IMR-90 (cell line): ENCODE results near the gene HIF1A. TPM values are rescaled to one million over a fixed set of nuclear protein-coding genes. Genes with fewer than 3 reads are reported as not detected.

Source experiments
- ATAC-seq: fragments of 200-7000 bp; cut with Tn5 transposase; 2 replicates; pipeline ENCODE4 v1.9.1; 2020; ENCODE audit warnings: low read depth, mild to moderate bottlenecking, moderate library complexity
- BruUV-seq: library from RNA; stranded (reverse); fragments of 400-500 nt; replicated peaks from 2 replicates; lab custom pipeline; 2021; lab: Mats Ljungman, UMichigan
- CTCF ChIA-PET: fragments of 300-600 bp; formaldehyde crosslinking; extraction: SDS; loops from one replicate; lab custom pipeline; 2021; ENCODE audit warnings: antibody characterized with exemption; lab: Yijun Ruan, JAX
- POLR2A ChIA-PET: fragments of 300-600 bp; sonication (Branson Sonifier 250); formaldehyde crosslinking; loops from one replicate; lab custom pipeline; 2022; ENCODE audit warnings: antibody characterized with exemption; ENCODE audit not compliant: unreplicated experiment; lab: Charles Lee
- DNase-seq: peaks from one replicate; pipeline ENCODE4 v3.0.0; 2013
- H2AFZ ChIP-seq: replicated peaks from 2 replicates; pipeline ENCODE3; 2013; ENCODE audit warnings: low read length, mild to moderate bottlenecking; ENCODE audit not compliant: poor library complexity
- H2AK5ac ChIP-seq: 2 replicates; pipeline ENCODE4 v1.6.1; 2013; ENCODE audit warnings: low read depth, low read length, inconsistent platforms
- H2AK9ac ChIP-seq: replicated peaks from 2 replicates; pipeline ENCODE3; 2013; ENCODE audit warnings: mild to moderate bottlenecking, low read depth, low read length, moderate library complexity; ENCODE audit not compliant: poor library complexity
- H2BK120ac ChIP-seq: 2 replicates; pipeline ENCODE4 v1.6.1; 2013; ENCODE audit warnings: low read depth, low read length, inconsistent platforms
- H2BK15ac ChIP-seq: 3 replicates; pipeline ENCODE4 v1.6.1; 2013; ENCODE audit warnings: low read depth, low read length, inconsistent platforms
- H2BK20ac ChIP-seq: 2 replicates; pipeline ENCODE4 v1.6.1; 2013; ENCODE audit warnings: low read depth, mild to moderate bottlenecking, inconsistent platforms, low read length, moderate library complexity
- H2BK5ac ChIP-seq: 2 replicates; pipeline ENCODE4 v1.6.1; 2013; ENCODE audit warnings: mild to moderate bottlenecking, low read depth, low read length, inconsistent platforms; ENCODE audit not compliant: poor library complexity, severe bottlenecking
- H3K14ac ChIP-seq: replicated peaks from 2 replicates; pipeline ENCODE4 v1.6.1; 2013; ENCODE audit warnings: low read depth, low read length, inconsistent platforms
- H3K18ac ChIP-seq: 2 replicates; pipeline ENCODE4 v1.6.1; 2013; ENCODE audit warnings: low read depth, low read length, control low read depth
- H3K23ac ChIP-seq: 2 replicates; pipeline ENCODE4 v1.6.1; 2013; ENCODE audit warnings: low read depth, low read length, inconsistent platforms
- H3K27ac ChIP-seq: 2 replicates; pipeline ENCODE4 v1.5.1; 2013; ENCODE audit warnings: mild to moderate bottlenecking, control low read depth, low read length; ENCODE audit not compliant: insufficient read depth
- H3K27me3 ChIP-seq: 2 replicates; pipeline ENCODE4 v1.6.1; 2013; ENCODE audit warnings: low read length; ENCODE audit not compliant: control insufficient read depth, insufficient read depth
- H3K36me3 ChIP-seq: 2 replicates; pipeline ENCODE4 v1.6.1; 2013; ENCODE audit warnings: low read length, mixed read lengths; ENCODE audit not compliant: control insufficient read depth, insufficient read depth
- H3K4ac ChIP-seq: 2 replicates; pipeline ENCODE4 v1.6.1; 2013; ENCODE audit warnings: low read depth, low read length, inconsistent platforms
- H3K4me1 ChIP-seq: 2 replicates; pipeline ENCODE4 v1.6.1; 2013; ENCODE audit warnings: low read length, mixed read lengths; ENCODE audit not compliant: control insufficient read depth, insufficient read depth
- H3K4me2 ChIP-seq: 2 replicates; pipeline ENCODE4 v1.6.1; 2013; ENCODE audit warnings: low read depth, mild to moderate bottlenecking, control low read depth, low read length, moderate library complexity
- H3K4me3 ChIP-seq: 2 replicates; pipeline ENCODE4 v1.5.1; 2013; ENCODE audit warnings: low read depth, mild to moderate bottlenecking, control low read depth, low read length, moderate library complexity; ENCODE audit not compliant: insufficient read depth
- H3K56ac ChIP-seq: 2 replicates; pipeline ENCODE4 v1.6.1; 2013; ENCODE audit warnings: low read length, inconsistent platforms; ENCODE audit not compliant: insufficient read depth; ENCODE audit errors: extremely low read depth
- H3K79me1 ChIP-seq, 2 experiments: 2 replicates each; pipeline ENCODE4 v1.6.1; 2013; ENCODE audit warnings: low read length in 2 of 2, inconsistent platforms in 1 of 2, low read depth in 1 of 2
- H3K9ac ChIP-seq: 2 replicates; pipeline ENCODE4 v1.6.1; 2013; ENCODE audit warnings: low read depth, low read length, control low read depth
- H3K9me1 ChIP-seq: 2 replicates; pipeline ENCODE4 v1.6.1; 2013; ENCODE audit warnings: low read length, inconsistent platforms; ENCODE audit not compliant: insufficient read depth
- H3K9me3 ChIP-seq: 2 replicates; pipeline ENCODE4 v1.6.1; 2013; ENCODE audit warnings: low read length; ENCODE audit not compliant: control insufficient read depth, insufficient read depth
- H4K20me1 ChIP-seq: 2 replicates; pipeline ENCODE4 v1.6.1; 2013; ENCODE audit warnings: low read length, inconsistent platforms; ENCODE audit not compliant: insufficient read depth
- H4K5ac ChIP-seq: 2 replicates; pipeline ENCODE4 v1.6.1; 2013; ENCODE audit warnings: mild to moderate bottlenecking, low read depth, low read length, control low read depth
- H4K8ac ChIP-seq, 2 experiments: 2 replicates each; pipeline ENCODE4 v1.6.1; 2013; ENCODE audit warnings: low read depth in 2 of 2, low read length in 2 of 2, control low read depth in 1 of 2, inconsistent platforms in 1 of 2
- H4K91ac ChIP-seq: 2 replicates; pipeline ENCODE4 v1.6.1; 2013; ENCODE audit warnings: low read depth, low read length, inconsistent platforms; ENCODE audit not compliant: insufficient read depth
- BHLHE40 ChIP-seq: fragments of 150-350 bp; IDR thresholded peaks from 2 replicates; pipeline ENCODE4 v1.6.1; 2016; ENCODE audit warnings: mild to moderate bottlenecking, low read depth, low read length
- CHD1 ChIP-seq: IDR thresholded peaks from 2 replicates; pipeline ENCODE4 v1.6.1; 2012; ENCODE audit warnings: low read depth, low read length, improper control_type of control experiment
- CTCF ChIP-seq: conservative IDR thresholded peaks from 2 replicates; pipeline ENCODE4 v1.5.1; 2012; ENCODE audit warnings: mild to moderate bottlenecking, low read depth, low read length, improper control_type of control experiment
- ELK1 ChIP-seq: fragments of 150-350 bp; IDR thresholded peaks from 2 replicates; pipeline ENCODE4 v1.6.1; 2016; ENCODE audit warnings: low read depth, mild to moderate bottlenecking, low read length, moderate library complexity, borderline replicate concordance
- MAFK ChIP-seq: IDR thresholded peaks from 2 replicates; pipeline ENCODE4 v1.6.1; 2012; ENCODE audit warnings: low read depth, low read length, improper control_type of control experiment
- MXI1 ChIP-seq: IDR thresholded peaks from 2 replicates; pipeline ENCODE4 v1.6.1; 2012; ENCODE audit warnings: low read depth, mild to moderate bottlenecking, low read length, moderate library complexity, borderline replicate concordance
- NFE2L2 ChIP-seq: fragments of 150-350 bp; IDR thresholded peaks from 2 replicates; pipeline ENCODE4 v1.6.1; 2016; ENCODE audit warnings: low read depth, mild to moderate bottlenecking, low read length
- POLR2A ChIP-seq: IDR thresholded peaks from 2 replicates; pipeline ENCODE4 v1.6.1; 2012; ENCODE audit warnings: mild to moderate bottlenecking, low read depth, low read length
- RAD21 ChIP-seq: IDR thresholded peaks from 2 replicates; pipeline ENCODE4 v1.6.1; 2012; ENCODE audit warnings: low read length, improper control_type of control experiment
- RCOR1 ChIP-seq: IDR thresholded peaks from 2 replicates; pipeline ENCODE4 v1.6.1; 2012; ENCODE audit warnings: mild to moderate bottlenecking, low read length, improper control_type of control experiment; ENCODE audit not compliant: insufficient replicate concordance
- RFX5 ChIP-seq: IDR thresholded peaks from 2 replicates; pipeline ENCODE4 v1.8.0; 2012; ENCODE audit warnings: low read depth, mild to moderate bottlenecking, low read length, moderate library complexity
- SMC3 ChIP-seq: fragments of 150-350 bp; IDR thresholded peaks from 2 replicates; pipeline ENCODE4 v1.6.1; 2016; ENCODE audit warnings: low read depth, mild to moderate bottlenecking, antibody characterized with exemption, low read length, moderate library complexity
- USF2 ChIP-seq: fragments of 150-350 bp; IDR thresholded peaks from 2 replicates; pipeline ENCODE4 v1.6.1; 2017; ENCODE audit warnings: mild to moderate bottlenecking, antibody characterized with exemption, low read length, low read depth
- WGBS, 2 experiments: methylation state at CpG; one replicate each; pipeline versions ENCODE4 v1.1.5 to v1.1.7; 2013; ENCODE audit warnings: missing lambda C conversion rate in 2 of 2; ENCODE audit not compliant: insufficient read length in 1 of 2; ENCODE audit errors: extremely low coverage in 2 of 2; 5-methylcytosine and 5-hydroxymethylcytosine counted together
- dilution Hi-C: fragments of 300-500 bp; cut with HindIII; formaldehyde crosslinking; loops from one replicate; pipeline ENCODE4 v1.14.3; 2018; ENCODE audit warnings: low sequenced_read_pairs; ENCODE audit not compliant: unreplicated experiment
- in situ Hi-C: fragments of 300-500 bp; cut with MboI; formaldehyde crosslinking; loops from 3 replicates; pipeline ENCODE4 v1.14.3; 2019; ENCODE audit warnings: low sequenced_read_pairs, inconsistent platforms, mixed read lengths
- intact Hi-C: fragments of 100-400 bp; cut with micrococcal nuclease; formaldehyde crosslinking; loops from 2 replicates; pipeline ENCODE4 v1.10.0; 2022
- polyA plus RNA-seq, 3 experiments: library from polyadenylated mRNA; depleted of rRNA; stranded (reverse); fragments of >200 nt; gene quantifications; 2 replicates each; pipeline ENCODE4 v1.2.3, GENCODE V29; 2012; ENCODE audit warnings: low replicate concordance in 1 of 3
- total RNA-seq: library from RNA; depleted of rRNA; stranded (reverse); fragments of >200 nt; gene quantifications from 2 replicates; pipeline ENCODE4 v1.2.3, GENCODE V29; 2012

Gene HIF1A
- total and polyA plus RNA-seq, 2 of the 4 experiments (the other 2 are of a cell fraction), result 128 to 301 TPM

GRCh38 chr14:61726778-61727658 lies 31.7 kb downstream of the HIF1A start:
- Histone ChIP-seq H2BK20ac (no peak overlapping the region), H2BK15ac (no peak overlapping the region), H3K27ac (no peak overlapping the region; the same call in 1 of the 2 replicates), H3K4me3 (no peak overlapping the region), H3K56ac (no peak overlapping the region), H4K20me1 (peaks cover 33% of the 10 kb centered on the region), H3K36me3 (peaks cover 62% of the 10 kb centered on the region), H2AFZ (no peak overlapping the region), H2BK5ac (no peak overlapping the region), H3K14ac (no peak overlapping the region), H3K4ac (no peak overlapping the region), H2AK5ac (no peak overlapping the region), H4K91ac (no peak overlapping the region), H3K9me3 (no peaks in the 10 kb centered on the region), H3K9me1 (no peaks in the 10 kb centered on the region; the same call in 1 of the 2 replicates), H4K8ac (no peak overlapping the region), H3K18ac (no peak overlapping the region), H3K9ac (no peak overlapping the region), H3K27me3 (no peaks in the 10 kb centered on the region), H2AK9ac (no peak overlapping the region), H3K4me1 (no peaks in the 10 kb centered on the region), H3K79me1 (peaks cover 11 to 57% of the 10 kb centered on the region in 2 experiments), H3K23ac (no peak overlapping the region), H4K5ac (no peak overlapping the region), H3K4me2 (no peak overlapping the region), H2BK120ac (no peak overlapping the region)
- dilution Hi-C loops (no loop called here), in situ Hi-C loops (no loop called here), intact Hi-C loops (no loop called here)
- ChIA-PET CTCF (no interaction called here), POLR2A (no interaction called here)
- BruUV-seq, result no TSS peak
- no peak for DNase-seq
- ATAC-seq, result no peak
- TF ChIP-seq MAFK (no peak), RAD21 (no peak), NFE2L2 (no peak), USF2 (no peak), MXI1 (no peak), SMC3 (no peak), RCOR1 (no peak), ELK1 (no peak), BHLHE40 (no peak), POLR2A (no peak), CTCF (no peak), RFX5 (no peak), CHD1 (no peak)
- no CpG with 5 or more reads among the region's 7 CpGs for WGBS, 2 experiments
